Stimulated activated CD4-positive, alpha-beta T cell treated with anti-CD3 and anti-CD28 coated beads, TNF-alpha, amount 100 ng/mL, for 1 hour (primary cell): ENCODE results near the gene ANO1.

Experiments used
- DNase-seq, 3 donors: peaks; one replicate each; pipeline ENCODE4 v3.0.0-alpha.2; 2020; ENCODE audit warnings: low read depth in 3 of 3, low spot score in 1 of 3

The ANO1 gene

DNA sequence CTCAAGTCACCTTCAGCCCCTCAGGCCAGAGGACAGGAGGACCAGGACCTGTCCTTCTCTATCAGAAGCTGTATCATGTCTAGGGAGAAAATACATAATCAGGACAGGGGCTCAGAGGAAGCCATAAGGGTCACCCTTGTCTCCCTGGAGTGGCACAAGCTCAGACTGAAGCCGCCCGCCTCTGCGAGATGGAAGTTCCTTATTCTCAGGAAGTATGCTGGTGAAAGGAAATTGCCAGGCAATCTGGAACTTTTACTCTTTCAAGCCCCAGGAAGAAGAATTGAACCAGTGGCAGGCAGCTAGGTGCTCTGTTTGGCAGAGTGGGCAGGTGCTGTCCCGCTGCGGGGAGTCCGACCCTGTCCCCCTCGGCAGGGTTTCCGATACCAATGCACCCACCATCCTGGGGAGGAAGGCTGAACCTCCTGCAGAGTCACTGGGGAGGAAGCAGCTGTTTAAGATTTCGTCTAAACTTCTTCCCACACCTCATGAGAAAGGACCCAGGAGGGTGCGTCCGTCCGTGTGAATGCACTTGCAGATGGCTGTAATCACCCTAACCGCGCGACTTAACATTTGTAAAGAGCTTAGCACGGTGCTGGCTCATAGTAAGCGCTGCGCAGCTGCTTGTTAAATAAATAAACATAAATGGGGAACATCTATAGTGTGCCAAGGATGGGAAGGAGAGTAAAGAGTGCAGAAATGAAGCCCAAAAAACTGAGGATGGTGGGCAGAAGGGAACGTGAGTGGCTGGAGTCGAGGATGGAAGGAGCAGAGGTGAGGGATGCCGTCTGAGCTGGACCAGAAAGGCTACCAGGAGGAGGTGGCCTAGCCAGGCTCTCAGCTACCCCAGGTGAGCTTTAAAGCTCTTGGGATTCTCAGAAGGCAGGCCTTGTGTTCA is 5.0 kb upstream of the ANO1 start:
- DNase-seq, result no peak

DNA sequence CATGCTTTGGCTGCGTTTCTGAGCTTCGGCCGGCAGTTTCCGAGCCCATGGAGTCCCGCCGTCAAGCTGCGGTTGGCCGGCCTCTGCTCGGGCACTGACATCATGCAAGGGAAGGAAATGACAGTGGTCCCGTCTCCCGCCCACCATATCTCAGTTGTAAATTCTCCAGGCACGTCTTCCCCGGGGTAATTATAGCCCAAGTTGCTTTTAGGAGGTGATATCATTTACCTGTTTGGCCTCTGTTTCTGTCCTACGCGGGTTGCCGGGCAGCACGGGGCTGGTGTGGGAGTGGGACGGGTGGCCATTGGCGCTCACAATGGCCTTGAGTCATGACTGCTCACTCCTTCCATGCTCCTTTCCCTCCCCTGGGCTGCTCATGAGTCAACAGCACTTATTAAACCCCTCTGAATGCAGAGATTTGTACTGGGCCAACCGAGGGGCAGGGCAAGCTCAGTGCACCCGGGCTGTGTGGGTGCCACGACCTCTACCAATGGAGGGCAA is 4.2 kb upstream of the ANO1 start:
- DNase-seq, result no peak

DNA sequence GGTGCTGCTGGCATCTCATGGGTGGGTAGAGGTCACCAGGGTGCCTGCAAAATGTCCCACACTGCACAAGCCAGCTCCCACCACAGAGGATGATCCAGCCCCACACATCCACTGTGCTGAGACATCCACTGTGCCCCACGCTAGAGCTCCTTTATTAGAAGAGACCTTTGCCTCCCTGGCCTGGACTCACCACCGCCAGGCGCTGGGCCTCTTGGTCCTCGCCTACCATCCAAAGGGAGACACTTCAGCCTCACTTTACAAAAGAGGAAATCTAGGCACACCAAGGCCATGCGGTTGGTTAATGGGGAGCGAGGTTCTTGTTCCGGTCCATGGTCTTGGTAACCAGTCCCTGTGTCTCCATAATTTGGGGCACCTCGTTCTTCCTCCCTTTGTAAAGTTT is 3.4 kb upstream of the ANO1 start:
- DNase-seq, result no peak

DNA sequence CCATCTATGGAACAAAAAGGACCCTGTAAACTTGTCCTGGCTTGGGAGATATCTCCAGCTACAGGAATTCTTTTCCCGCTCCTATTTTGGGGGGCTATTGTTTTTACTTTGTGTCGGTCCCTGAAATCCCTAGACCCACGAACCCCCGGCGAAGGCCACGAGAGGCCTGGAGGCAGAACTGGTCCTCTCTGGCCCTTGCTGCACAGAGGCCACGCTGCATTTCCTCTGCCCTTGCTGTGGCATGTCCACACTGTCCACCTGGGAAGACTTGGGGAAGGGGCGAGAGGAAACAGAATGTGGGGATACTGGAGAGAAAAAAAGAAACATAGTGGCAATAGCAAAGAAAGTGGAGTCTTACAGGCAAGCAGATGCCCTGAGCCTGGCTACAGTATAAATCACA is 2.3 kb upstream of the ANO1 start:
- no peak for DNase-seq

DNA sequence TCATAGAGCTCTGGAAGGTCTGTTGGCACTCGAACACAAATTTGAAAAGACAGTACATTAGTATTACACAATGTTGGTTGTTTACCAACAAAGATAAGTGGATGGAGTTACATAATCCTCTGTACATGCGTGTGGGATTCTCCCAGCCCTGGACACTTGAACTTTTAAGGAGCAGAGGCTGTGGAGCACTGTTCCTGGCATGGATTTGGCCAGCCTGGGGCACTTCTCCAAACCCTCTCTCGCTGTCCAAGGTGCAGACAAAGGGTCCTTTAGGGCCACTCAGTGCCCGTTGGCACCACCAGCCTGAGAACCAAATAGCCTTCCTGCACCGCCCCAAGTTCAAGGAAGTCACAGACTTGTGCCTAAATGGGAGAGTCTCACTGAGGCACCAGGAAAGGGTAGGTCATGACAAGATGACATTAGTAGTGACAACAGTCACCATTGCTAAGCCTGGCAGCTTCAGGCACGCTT is 1.6 kb upstream of the ANO1 start:
- no peak for DNase-seq

DNA sequence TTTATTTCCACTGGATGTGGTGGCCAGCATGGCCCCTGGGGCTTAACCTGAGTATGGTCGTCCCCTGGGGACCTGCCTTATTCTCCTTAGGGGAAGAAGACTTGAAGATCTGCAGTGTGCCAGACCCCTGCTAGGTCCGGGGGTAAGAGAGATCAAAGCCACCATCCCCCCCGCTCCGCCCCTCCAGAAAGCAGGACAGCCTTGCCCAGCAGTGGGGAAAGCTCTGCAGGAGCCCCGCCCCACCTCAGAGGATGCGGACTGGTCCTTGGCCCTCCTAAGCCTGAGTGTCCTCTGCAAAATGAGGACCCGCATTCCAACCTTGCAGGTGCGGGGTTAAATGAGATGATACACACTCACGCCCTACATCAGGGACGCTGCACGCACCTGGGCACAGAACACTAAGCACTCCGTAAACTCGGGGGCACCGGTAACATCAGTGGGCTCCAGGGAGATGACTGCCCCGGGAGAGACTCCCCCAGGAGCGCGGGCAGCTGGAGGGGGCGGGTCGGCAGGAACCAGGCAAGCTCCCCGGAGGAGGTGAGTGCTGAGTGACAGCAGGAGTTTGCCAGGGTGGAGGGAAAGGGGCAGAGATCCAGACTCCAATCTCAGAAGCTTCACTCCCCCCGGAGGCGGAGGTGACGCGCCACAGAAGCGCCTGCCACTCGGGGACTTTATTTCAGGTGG is 564 bp upstream of the ANO1 start:
- DNase-seq, result no peak

DNA sequence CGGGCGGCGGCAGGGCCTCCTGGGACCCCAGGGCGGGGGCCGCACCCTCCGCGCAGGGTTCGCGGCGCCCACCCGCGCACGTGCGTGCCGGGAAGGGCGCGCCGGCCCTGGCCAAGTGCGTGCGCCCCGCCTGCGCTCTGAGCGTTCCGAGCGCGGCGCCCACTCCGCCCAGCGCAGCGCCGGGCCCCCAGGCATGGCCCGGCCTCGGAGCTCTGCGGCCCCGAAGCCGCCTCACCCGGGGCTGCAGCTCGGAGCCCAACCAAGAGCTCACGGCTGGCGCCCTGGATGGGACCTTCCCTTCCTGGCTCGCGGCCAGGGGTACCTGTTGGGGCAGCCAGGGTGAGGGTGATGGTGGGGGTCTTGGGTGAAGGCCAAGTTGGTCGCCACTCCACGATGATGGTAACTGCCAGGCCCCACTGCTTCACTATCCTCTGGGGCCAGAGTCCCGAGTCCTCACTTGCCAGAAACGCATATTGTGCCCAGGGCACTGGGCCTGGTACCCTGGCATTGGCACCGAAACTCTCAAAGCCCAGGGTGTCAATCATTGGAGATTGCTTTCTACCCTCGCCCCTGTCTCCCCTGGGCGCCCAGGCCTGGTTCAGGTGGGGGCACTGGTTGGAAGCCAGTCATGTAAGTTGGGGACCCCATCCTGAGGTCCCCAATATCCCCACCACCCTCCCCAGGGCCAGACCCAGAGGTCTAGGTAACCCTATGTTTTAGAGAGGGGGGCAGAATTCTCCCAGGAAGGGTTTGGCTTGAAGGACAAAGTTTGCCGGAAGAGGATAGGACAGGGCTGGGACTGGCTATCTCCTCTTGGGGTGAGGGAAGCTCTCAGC is 882 bp downstream of the ANO1 start:
- DNase-seq, result no peak

DNA sequence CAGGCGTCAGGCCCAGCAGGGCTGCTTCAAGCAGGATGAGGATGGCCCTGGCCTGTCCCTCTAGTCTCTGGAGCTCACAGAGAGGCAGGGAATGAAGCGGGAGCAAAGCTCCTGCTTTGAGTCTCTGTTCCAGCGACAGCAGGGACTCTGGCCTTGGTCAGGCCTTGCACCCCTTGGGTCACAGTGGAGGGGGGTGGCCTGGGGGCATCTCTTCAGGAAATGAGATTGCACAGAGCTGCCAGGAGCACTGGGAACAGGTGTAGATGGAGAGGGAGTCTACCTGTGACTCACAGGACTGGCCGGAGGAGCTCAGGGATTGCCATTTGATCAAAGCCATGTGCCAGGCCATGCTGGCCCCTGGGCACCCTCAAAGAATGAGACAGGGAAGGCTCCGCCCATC is 1.6 kb downstream of the ANO1 start:
- DNase-seq, result no peak

DNA sequence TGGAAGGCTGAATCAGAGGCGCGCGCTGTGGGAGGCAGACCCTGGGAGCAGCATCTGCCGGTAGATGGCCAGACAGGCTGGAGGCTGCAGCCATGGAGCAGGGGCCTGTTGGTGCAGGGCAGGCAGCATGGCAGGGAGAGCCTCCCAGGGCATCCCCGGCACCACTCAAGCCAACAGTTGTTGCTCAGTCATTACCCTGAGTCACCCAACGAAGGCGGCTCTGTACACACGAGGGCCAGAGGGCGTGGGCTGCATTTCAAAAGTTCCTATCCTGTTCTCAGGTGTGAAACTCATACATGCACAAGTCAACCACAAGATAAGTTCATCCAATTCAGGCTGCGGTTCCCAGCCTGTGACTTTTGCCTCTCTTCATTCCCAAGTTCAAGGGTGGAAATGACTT is 2.6 kb downstream of the ANO1 start:
- DNase-seq, result no peak

DNA sequence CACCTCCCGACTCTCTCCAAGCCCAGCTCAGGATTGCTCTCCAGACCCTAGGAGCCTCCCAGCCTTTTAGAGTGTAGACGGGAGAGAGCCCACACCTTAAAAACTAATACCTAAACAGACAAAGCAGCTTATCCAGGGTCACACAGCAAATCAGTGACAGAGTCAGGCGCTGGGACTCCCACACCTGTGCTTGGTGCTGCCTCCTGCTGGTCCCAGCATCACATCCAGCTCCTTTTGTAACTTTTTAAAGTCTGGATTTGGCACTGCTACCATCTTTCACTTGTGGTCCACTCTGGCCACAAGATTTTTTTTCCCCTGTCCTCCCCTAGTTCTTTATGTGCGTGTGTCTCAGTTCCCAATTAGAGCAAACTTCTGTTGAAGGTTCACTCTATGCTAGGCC is 4.7 kb downstream of the ANO1 start:
- DNase-seq, result no peak

DNA sequence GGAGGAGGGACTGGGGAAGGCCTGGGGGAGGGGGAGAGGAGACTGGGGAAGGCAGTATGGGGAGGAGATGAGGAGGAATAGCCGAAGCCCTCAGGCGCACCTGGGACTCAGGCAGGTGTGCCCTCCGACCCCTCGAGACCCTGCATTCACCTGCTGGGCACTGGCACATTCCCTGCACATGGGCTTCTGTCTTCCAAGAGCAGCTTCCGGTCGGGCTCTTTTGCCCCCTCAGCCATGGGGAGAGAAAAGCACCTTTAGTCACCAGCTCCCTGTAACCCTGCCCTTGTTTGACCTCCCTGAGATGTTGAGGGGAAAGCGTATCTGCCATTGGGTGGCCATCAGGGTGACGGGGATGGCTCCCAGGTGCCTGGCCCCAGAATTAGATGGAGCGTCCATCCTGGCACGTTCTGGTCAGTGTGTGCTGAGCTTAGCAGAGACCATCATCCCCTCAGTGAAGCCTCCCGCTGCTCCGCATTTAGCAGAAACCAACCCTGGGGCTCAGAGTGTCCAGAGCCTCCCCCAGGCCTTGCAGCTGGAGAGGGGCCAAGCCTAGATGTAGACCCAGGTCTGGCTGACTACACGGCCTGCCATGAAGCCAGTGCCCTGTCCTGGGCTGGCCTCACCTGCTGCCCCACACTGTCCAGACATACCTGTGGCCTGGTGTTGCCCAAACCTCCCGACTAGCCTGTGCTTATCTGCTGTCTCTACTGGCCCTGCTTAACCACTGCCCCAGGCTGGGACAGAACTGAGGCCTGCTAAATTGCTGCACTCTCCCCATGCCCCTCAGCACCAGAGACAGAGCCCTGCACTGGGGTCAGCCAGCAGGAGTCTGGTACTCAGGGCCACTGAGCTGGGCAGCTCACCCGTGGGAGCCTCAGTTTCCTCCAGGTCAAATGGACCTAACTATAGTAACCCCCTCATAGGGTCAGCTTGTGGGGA is 6.2 kb downstream of the ANO1 start:
- no peak for DNase-seq

DNA sequence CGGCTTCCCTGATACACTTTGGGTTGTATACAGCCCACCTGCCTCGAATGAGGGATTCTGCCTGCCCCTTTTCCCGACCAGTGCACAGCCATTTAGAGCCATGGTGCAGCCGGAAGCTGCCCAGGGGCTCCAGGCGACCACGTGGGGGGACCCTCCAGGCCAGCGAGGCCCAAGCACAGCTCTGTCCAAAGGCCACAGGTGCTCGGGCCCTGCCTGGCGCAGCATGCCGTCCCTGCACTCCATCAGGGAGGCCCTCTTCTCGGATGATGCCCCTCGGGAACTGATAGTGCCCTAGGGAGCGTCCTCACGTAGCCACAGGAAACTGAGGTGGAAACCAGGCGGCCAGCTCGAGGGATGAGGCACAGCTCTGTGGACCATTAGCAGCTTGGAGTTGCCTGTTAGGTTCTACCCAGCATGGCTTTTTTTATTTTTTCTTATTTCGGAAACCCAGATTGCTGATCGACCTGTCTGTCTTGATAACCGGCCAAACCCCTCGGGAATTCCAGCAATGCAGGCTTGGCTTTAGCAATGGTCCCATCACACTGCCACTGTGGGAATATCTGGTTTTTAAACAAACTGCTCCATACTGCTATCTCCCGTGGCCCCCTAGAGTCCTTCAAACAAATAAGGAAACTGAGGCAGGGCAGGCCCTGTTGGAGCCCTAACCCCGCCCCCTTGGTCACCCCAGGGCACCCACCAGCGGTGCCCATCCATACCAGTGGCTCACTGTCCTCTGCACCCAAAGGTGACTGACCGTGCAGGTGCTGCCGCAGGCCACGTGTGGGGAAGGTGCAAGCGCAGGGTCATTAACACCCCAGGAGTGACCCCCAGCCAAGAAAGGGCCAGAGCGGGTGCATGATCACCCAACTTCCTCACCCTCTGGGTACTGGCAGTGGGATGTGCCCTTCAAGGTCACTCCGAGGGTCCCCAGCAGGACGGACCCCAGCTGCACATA is 8.0 kb downstream of the ANO1 start:
- DNase-seq, result no peak

DNA sequence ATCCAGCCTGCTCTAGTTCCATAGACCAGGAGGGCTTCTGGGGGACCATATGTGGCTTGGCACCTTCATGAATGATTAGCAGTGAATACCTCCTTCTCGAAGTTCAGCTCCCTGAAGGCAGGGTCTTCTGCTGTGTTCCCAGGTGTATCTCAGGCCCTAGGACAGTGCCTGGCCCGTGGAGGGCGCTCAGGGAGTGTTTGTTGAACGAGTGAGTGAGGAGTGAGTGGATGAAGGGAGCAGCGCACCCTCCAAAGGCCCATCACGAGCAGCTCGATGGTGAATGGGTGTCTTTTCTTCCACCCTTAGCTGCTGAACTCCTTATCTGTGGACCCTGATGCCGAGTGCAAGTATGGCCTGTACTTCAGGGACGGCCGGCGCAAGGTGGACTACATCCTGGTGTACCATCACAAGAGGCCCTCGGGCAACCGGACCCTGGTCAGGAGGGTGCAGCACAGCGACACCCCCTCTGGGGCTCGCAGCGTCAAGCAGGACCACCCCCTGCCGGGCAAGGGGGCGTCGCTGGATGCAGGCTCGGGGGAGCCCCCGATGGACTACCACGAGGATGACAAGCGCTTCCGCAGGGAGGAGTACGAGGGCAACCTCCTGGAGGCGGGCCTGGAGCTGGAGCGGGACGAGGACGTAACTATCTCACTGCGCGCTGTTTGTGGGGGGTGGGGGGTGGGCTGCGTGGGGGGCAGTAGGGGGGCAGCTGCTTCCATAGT is 9.5 kb downstream of the ANO1 start:
- no peak for DNase-seq

DNA sequence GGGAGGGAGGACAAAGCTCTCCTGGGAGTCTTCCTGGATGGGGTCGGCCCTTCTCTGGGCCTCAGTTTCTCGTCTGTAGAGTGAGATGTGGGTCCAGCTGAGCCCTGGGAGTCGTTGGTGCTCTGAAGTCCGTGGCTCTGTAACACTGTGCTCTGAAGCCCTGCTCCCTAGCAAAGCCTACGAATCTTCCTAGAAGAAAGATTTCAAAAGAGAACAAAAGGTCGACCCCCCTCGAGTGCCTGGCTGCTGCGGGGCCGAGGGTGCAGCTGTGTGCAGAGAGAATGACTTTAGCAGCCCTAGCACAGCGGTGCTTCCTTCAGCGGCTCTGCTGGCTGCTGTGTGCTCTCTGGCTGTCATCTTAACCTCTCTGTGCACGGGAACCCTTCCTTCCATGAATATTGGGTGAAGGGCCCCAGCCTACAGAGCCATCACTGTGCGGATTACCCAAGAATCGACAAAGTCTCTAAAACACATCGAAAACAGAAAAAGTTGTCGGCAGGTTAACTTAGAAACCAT is 10.7 kb downstream of the ANO1 start:
- no peak for DNase-seq

DNA sequence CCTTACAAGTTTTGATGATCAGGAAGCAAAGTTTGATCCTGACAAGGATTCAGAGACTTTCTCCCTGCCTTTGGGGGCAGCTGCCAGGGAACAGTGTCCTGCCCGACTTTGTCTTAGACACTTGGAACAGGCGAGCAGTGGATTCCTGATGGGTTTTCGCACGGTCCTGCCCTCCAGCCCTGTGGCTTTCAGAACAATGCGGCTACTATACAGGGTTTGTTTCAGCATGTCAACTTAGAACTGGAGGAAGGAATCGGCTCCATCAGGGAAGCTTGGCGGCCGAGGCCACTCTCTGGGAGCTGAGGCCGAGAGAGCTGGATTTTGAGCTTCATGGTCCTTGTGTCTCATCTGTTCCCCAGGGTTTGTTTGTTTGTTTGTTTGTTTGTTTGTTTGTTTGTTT is 11.5 kb downstream of the ANO1 start:
- DNase-seq, result no peak

DNA sequence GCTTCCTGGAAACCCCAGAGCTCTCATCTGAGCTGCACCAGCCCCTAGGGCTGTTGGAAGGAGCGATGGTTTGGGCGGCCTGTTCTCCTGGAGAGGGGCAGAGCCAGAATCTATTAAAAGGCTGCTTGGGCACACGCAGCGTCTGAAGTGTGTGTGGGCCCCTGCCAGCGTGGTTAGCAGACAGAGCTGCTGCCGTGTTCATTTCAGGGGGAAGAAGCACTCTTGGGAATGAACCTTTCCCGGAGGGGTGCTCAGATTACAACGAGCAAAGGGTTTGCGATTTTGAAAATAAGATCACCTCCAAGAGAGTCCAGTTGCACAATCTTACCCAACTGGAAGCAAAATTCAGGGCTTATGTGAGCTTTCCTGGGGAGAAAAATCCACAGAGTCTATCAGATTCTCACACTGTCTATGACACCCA is 12.9 kb downstream of the ANO1 start:
- DNase-seq, result no peak

DNA sequence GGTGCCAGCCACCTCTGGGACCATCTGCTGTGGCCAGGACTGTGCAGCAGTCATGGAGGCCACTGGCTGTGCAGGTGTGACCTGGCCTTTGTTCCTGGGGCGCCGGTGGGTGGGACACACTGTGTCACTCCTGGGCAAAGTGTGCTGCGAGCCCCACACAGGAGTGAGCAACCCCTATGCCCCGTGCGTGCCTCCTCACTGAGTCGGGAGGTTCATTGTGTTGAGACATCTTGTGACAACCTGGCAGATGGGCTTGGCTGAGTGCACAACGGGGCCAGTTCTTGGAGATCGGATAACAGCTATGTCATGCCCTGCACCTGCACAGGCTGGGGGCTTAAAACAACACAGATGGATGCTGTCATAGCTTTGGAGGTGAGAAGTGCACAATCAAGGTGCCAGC is 13.5 kb downstream of the ANO1 start:
- no peak for DNase-seq

DNA sequence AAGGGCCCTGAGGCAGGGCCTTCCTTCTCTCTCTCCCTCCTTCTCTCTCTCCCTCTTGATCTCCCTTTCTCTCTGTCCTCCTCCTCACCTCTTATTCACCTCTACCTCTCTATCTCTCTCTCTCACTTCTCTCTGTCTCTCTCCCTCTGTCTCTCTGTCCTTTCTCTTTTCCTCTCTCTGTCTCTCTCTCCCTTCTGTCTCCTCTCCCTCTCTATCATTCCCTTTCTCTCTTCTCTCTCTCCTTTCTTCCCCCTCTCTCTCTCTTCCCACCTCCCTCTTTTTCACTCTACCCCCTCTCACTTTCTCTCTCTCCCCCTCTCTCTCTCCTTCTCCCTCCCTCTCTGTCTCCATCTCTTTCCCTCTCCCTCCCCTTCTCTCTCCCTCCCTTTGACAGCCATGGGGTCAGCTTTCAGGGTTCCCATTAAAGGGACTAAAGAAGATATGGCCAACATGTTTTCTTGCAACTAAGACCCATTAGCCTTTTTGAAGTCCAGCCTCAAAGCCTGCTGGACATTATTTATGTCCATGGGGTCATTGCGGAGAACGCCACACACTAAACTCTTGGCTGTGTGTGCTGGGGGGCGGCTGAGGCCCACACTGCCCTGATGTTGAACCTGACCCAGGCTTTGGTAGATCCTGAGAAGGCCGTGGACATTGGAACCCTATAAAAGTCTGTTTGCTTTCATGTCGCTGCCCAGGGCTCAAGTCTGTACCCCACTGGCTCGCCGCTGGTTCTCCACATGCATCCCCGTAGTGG is 15.0 kb downstream of the ANO1 start:
- no peak for DNase-seq
